Hematopoietic multipotent progenitor cell treated with erythropoietin and hydrocortisone succinate and interleukin-3 and kit ligand, for 8 days (in vitro differentiated cells): Measurements from ENCODE around the gene PIH1D1.
"Not testable (repeated sequence)": the region's sequence is repeated elsewhere in the genome, so short reads cannot be mapped to it uniquely, and the experiment has no call there.

Experiments
- DNase-seq: peaks from one replicate; pipeline ENCODE4 v3.0.0-alpha.2; 2015

The PIH1D1 gene

GRCh38 chr19:49479975-49480628 lies 28.5 kb upstream of the PIH1D1 start:
- DNase-seq = no peak

- peak; percentile 49 for DNase-seq
Measured at GRCh38 chr19:49475995-49476880, 24.6 kb upstream of the PIH1D1 start.

- DNase-seq = no peak
Measured at GRCh38 chr19:49475191-49475917, 23.7 kb upstream of the PIH1D1 start.

- DNase-seq = no peak
Measured at GRCh38 chr19:49474542-49474924, 22.9 kb upstream of the PIH1D1 start.

- DNase-seq = peak; percentile 90
Measured at GRCh38 chr19:49473868-49474541, 22.4 kb upstream of the PIH1D1 start, which contains the start of gene FLT3LG. TSS of gene FLT3LG (plus strand) at chr19:49474215. CDS start at chr19:49474640, 425 bp downstream.

GRCh38 chr19:49473501-49473867 lies 21.9 kb upstream of the PIH1D1 start:
- DNase-seq = not testable (repeated sequence)

- no peak for DNase-seq
Measured at GRCh38 chr19:49472936-49473335, 21.3 kb upstream of the PIH1D1 start.

GRCh38 chr19:49470615-49470978 lies 19.0 kb upstream of the PIH1D1 start:
- no peak for DNase-seq

- DNase-seq = peak; percentile 54
Measured at GRCh38 chr19:49469828-49470614, 18.4 kb upstream of the PIH1D1 start.

- peak; percentile 95 for DNase-seq
Measured at GRCh38 chr19:49468746-49469447, 17.3 kb upstream of the PIH1D1 start.

GRCh38 chr19:49468199-49468598 lies 16.6 kb upstream of the PIH1D1 start:
- no peak for DNase-seq

- no peak for DNase-seq
Measured at GRCh38 chr19:49465371-49465770, 13.8 kb upstream of the PIH1D1 start.

GRCh38 chr19:49463960-49464740 lies 12.5 kb upstream of the PIH1D1 start:
- no peak for DNase-seq

- no peak for DNase-seq
Measured at GRCh38 chr19:49462492-49462891, 10.9 kb upstream of the PIH1D1 start.

- no peak for DNase-seq
Measured at GRCh38 chr19:49461656-49462055, 10.0 kb upstream of the PIH1D1 start.

- DNase-seq = not testable (repeated sequence)
Measured at GRCh38 chr19:49461130-49461529, 9.5 kb upstream of the PIH1D1 start.

- no peak for DNase-seq
Measured at GRCh38 chr19:49459388-49459787, 7.8 kb upstream of the PIH1D1 start.

GRCh38 chr19:49458567-49458903 lies 6.9 kb upstream of the PIH1D1 start:
- DNase-seq = no peak

GRCh38 chr19:49456326-49456725 lies 4.7 kb upstream of the PIH1D1 start:
- no peak for DNase-seq

- no peak for DNase-seq
Measured at GRCh38 chr19:49455773-49456172, 4.2 kb upstream of the PIH1D1 start.

GRCh38 chr19:49453757-49454240 lies 2.2 kb upstream of the PIH1D1 start:
- no peak for DNase-seq
